ENCODE data around the gene WDR86.

The WDR86 gene

DNA sequence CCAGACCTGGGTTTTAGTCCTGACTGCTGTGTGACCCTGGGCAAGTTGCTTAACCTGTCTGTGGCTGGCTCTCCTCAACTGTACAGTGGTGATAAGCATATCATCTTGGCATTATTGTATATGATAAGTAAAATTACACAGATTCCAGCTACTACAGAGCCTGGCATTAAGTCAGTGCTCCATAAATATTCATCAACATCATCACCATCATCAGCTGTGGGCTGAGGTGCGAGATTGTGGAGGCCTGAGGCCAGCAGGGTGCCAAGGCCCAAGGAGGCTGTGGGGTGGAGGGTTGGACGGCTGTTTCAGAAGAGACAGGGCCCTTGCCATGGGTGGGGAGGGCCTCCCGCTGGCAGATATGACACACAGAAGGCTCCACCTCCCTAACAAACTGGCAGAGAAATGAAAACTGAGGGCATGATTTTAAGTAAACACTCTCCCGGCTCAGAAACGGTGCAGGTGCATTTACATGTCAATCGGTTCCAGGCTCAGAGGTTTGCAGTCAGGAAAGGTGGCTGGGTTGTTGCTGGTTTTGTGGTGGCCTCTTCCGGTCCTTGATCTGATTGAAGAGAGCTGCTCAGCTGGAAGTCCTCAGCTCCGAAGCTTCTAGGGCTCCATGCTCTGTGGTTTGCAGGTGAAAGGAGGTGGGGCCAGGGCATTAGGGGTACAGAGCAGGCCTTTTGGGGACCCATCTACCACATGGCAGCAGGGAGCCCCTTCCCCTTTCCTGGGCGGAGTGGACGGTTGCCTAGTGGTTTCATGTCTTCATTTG lies 19.9 kb upstream of the WDR86 start:
- no peak overlapping the region for H3K4me3 ChIP-seq (ENCODE audit: low read depth, low read length)
- DNase-seq (ENCODE audit: low read depth): no peak

GRCh38 chr7:151429237-151429559 lies 19.4 kb upstream of the WDR86 start:
- no peak for DNase-seq (ENCODE audit: low read depth)
- no peak overlapping the region for H3K4me3 ChIP-seq (ENCODE audit: low read depth, low read length)

DNA sequence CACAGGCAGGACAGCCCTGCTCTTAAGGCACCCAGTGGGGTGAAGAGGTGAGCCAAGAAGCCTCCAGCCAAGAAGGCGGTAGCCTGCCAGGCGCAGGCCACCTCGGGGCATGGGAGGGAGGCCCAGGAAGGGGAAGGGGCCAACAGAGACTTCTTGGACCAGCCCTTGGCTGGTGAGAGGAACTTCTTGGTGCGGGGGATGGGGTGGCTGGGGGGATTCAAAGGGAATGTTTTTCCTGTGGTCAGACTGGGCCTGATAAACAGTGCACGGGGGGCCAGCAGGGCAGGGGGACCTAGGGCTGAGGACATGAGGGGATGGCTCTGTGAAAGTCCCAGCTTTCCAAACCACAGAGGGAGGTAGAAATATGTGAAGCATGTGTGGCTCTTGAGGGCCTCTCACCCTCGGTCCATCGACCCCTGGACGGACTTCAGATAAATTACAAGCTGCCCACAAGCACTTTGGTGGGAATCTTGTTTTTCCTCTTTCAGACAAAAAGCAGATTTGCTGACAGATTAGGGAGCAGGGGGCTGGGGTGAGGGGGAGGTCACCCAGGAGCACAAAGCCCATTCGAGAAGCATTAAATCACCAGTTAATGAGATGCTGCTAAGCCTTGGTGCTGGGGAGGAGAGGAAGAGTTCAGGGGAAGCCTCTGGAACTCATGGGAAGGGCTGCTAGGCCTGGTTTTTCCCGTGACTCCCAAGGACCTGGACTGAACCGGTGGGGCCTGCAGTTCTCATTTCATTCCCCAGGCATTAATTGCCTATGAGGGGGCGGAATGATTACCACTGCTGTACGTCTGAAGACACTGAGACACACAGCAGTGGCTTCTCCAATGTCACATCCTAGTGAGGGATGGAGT lies 18.8 kb upstream of the WDR86 start:
- DNase-seq (ENCODE audit: low read depth): peak; percentile 43
- H3K4me3 ChIP-seq (ENCODE audit: low read depth, low read length): no peak overlapping the region

- H3K4me3 ChIP-seq (ENCODE audit: low read depth, low read length): no peak overlapping the region
- DNase-seq (ENCODE audit: low read depth): no peak
Measured at GRCh38 chr7:151427705-151428377, 18.0 kb upstream of the WDR86 start.

DNA sequence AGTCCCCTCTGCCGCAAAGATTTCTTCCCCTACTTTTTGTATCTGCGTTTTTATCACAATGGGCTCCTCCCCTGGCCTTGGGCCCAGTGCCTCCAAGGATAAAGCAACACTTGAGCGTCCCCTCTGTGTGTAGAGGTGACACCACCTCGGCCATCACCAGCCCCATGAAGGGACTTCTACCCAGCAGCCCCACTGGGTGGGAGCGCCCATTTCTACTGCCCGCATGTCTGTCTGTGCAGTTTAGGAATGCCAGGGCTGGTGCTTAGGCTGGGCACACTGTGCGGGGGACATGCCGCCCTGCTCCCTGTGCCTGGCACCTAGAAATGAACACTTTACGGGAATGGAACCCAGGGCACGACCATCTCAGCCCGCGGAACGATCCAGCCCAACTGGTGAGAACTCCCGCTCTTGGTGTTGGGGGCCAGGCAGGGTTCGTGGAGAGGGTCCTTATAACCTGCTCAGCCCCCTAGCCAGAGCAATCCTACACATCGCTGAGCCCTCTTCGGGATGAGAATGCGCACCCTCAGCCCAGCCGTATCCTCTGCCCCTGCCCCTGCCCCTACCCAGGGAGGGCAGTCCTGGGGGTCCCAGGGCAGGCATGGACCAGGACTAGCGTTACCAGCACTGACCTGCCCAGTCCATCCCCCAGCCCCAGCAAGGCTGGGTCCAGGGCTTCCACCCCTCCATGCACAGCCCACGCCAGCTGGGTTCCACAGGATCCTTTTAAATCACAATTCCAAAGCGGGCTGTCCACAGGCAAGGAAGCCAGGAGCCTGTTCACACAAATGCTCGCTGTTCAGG lies 17.3 kb upstream of the WDR86 start:
- DNase-seq (ENCODE audit: low read depth): no peak
- no peak overlapping the region for H3K4me3 ChIP-seq (ENCODE audit: low read depth, low read length)

- H3K4me3 ChIP-seq (ENCODE audit: low read depth, low read length): no peak overlapping the region
- DNase-seq (ENCODE audit: low read depth): peak; percentile 86
Measured at GRCh38 chr7:151426441-151426903, 16.6 kb upstream of the WDR86 start.

- H3K4me3 ChIP-seq (ENCODE audit: low read depth, low read length): no peak overlapping the region
- peak; percentile 67 for DNase-seq (ENCODE audit: low read depth)
Measured at GRCh38 chr7:151425670-151426440, 16.0 kb upstream of the WDR86 start.

DNA sequence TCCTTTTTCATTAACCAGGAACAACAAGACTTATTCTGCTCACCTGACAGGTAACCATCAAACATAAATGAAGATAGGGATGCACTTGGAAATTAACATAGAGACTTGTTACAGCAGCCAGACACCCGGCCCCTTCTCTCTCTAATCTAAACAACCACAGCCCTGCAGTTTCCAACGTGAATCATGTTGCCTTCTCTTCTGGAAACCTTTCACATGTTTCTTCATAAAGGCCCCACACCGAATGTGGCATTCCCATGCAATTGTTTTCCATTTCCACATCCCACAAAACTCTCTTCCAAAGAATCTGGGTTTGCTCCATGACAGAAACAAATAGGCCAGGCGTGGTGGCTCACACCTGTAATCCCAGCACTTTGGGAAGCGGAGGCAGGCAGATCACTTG lies 15.0 kb upstream of the WDR86 start:
- DNase-seq (ENCODE audit: low read depth): no peak
- H3K4me3 ChIP-seq (ENCODE audit: low read depth, low read length): no peak overlapping the region

DNA sequence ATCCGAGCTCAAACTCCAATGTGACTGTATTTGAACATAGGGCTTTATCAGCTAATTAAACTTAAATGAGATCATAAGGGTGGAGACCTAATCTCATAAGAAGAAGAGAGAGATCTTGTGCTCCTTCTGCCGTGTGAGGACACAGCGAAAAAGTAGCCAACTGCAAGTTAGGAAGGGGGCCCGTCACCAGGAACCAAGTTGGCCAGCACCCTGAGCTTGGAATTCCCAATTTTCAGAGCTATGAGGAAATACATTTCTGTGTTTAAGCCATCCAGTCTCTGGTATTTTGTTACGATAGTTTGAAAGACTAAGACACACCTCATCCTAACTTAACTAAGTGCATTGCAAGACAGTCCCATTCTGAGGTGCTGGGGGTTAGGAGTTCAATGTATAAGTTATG lies 14.1 kb upstream of the WDR86 start:
- DNase-seq (ENCODE audit: low read depth): no peak
- H3K4me3 ChIP-seq (ENCODE audit: low read depth, low read length): no peak overlapping the region

DNA sequence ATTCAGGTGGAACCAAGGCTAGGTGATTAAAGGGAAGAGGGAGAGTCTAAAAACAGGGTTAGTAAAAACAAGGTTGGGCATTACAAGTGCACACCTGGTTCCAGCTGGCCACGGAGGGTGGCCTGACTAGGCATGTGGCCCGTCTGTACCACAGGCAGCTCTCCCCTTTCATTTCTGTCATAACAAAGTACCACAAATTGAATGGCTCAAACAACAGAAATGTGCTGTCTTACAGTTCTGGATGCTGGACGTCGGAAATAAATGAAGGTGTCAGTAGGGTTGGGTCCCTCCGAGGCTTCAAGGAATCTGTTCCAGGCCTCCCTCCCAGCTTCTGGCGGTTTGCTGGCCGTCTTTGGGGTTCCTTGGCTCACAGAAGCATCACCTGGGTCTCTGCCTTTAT lies 13.4 kb upstream of the WDR86 start:
- H3K4me3 ChIP-seq (ENCODE audit: low read depth, low read length): no peak overlapping the region
- DNase-seq (ENCODE audit: low read depth): no peak

GRCh38 chr7:151422212-151422611 lies 12.4 kb upstream of the WDR86 start:
- H3K4me3 ChIP-seq (ENCODE audit: low read depth, low read length): no peak overlapping the region
- no peak for DNase-seq (ENCODE audit: low read depth)

GRCh38 chr7:151420144-151420543 lies 10.3 kb upstream of the WDR86 start:
- H3K4me3 ChIP-seq (ENCODE audit: low read depth, low read length): no peak overlapping the region
- DNase-seq (ENCODE audit: low read depth): no peak

- H3K4me3 ChIP-seq (ENCODE audit: low read depth, low read length): no peak overlapping the region
- no peak for DNase-seq (ENCODE audit: low read depth)
Measured at GRCh38 chr7:151416941-151417315, 7.1 kb upstream of the WDR86 start.

- DNase-seq (ENCODE audit: low read depth): no peak
- H3K4me3 ChIP-seq (ENCODE audit: low read depth, low read length): no peak overlapping the region
Measured at GRCh38 chr7:151416112-151416940, 6.5 kb upstream of the WDR86 start.

DNA sequence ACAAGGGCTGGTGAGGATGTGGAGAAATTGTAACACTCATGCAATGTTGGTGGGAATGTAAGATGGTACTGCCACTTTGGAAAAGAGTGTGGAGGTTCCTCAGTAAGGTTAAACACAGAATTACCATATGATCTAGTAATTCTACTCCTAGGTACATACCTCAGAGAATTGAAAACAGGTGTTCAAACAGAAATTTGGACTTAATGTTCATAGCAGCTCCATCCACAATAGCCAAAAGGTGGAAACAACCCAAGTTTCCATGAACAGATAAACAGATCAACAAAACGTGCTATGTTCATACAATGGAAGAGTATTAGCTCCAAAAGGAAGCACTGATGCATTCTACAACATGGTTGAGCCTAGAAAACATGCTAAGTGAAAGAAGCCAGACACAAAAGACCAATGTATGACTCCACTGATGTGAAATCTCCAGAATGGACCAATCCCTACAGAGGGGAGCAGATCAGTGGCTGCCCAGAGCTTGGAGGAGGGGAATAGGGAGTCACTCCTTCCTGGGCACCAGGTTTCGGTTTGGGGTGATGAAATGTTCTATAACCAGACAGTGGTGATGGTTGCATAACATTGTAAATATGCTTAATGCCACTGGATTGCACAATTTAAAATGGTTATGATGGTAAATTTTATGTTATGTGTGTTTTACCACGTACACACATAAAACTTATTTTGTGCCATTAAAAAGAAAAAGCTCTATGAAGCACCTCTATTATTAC lies 5.7 kb upstream of the WDR86 start:
- DNase-seq (ENCODE audit: low read depth): no peak
- H3K4me3 ChIP-seq (ENCODE audit: low read depth, low read length): no peak overlapping the region

DNA sequence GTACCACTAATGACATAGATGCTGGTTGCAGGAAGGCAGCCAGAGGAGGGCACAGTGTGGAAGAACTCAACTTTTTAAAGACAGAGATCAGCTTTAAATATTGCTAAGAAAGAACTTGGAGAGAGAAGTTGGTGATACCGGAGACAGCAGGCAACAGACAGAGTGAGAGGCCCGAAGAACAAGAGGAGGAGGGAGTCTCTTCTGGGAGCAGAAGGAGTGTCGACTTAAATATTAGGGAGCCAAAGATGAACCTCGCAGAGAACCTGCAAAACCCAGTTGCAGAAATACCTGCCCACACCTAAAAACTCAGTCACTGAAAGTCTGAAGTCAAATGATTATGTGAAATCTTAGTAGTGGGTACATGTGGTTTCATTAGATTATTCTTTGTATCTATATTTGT lies 3.4 kb upstream of the WDR86 start:
- H3K4me3 ChIP-seq (ENCODE audit: low read depth, low read length): no peak overlapping the region
- no peak for DNase-seq (ENCODE audit: low read depth)

DNA sequence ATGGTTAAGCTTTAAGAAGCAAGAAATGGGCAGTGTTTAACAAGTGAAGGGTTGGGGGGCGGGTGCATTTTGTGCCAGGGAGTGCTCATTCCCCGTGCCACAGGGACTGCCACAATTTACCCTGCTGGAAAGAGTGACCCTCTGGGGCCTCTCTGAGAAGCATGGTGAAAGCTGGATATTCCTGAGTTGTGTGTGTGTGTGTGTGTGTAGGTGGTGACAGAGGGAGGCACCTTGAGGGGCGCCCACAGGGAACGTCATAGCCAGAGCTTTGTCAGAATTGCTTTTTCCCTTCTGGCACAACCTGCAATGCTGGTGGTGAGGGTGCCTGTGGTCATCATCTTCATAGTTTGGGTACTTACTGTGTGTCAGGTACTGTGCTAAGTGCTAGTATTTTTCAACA lies 2.5 kb upstream of the WDR86 start:
- H3K4me3 ChIP-seq (ENCODE audit: low read depth, low read length): no peak overlapping the region
- no peak for DNase-seq (ENCODE audit: low read depth)
